H4 (cell line): ENCODE results near the gene AUH. TPM values are rescaled to one million over a fixed set of nuclear protein-coding genes. Genes with fewer than 3 reads are reported as not detected.
"Not testable (repeated sequence)": the region's sequence is repeated elsewhere in the genome, so short reads cannot be mapped to it uniquely, and the experiment has no call there.

Experiments
- DNase-seq: peaks from one replicate; pipeline ENCODE4 v3.0.0-alpha.2; 2015; ENCODE audit warnings: low spot score
- total RNA-seq: library from RNA; depleted of rRNA; stranded (reverse); fragments of >200 nt; shearing (Covaris generic); gene quantifications from 2 replicates; pipeline ENCODE4 v1.2.3, GENCODE V29; 2014

The AUH gene
- total RNA-seq, 1 experiment from 2014 or later: 12.9 TPM

DNA sequence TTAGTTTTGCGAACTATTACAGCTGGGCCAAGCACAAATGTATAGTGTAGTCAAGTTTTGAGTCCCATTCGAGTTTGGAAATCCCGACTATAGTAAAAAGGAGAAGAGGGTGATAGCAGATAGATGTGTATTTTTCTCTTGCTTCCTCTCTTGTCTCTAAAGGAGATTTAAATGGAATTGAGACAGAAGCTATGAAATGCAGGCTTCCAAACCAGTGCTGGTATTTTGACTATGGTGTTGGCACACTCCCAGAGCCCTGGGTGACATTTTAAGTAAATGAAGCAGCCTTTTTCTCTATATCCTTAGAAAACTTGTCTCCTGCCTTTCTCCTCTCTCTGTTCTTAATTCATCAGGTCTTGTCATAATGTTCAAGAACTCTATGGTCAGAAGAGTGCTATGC is 17.7 kb upstream of the AUH start:
- no peak for DNase-seq

DNA sequence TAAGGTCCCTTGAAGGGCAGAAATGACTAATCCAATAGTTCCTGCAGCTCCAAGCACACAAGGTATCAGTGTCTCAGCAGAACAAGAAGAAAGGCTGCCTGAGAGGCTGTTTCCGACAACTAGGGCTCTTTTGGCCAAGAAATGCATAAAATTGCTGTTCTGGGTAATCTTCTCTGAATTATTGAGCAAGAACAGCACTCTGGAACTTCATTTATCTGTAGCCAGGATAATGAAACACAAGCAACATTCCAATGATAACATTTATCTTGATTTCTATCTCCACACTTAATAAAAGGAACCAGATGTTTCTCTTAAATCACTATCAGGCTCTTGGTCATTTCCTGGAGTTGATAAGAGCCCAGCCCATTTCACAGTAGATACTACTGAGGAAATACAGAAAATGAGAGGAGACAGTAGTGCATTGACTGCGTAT is 17.0 kb upstream of the AUH start:
- DNase-seq: no peak

GRCh38 chr9:91378054-91378453 is 16.3 kb upstream of the AUH start:
- not testable (repeated sequence) for DNase-seq

GRCh38 chr9:91376239-91376638 is 14.5 kb upstream of the AUH start:
- no peak for DNase-seq

GRCh38 chr9:91374939-91375338 is 13.2 kb upstream of the AUH start:
- no peak for DNase-seq

GRCh38 chr9:91371894-91372293 is 10.2 kb upstream of the AUH start:
- no peak for DNase-seq

GRCh38 chr9:91370006-91370405 is 8.3 kb upstream of the AUH start:
- not testable (repeated sequence) for DNase-seq

- DNase-seq: no peak
Observed at GRCh38 chr9:91364702-91365101, 3.0 kb upstream of the AUH start.

- DNase-seq: no peak
Observed at GRCh38 chr9:91364005-91364404, 2.3 kb upstream of the AUH start.

DNA sequence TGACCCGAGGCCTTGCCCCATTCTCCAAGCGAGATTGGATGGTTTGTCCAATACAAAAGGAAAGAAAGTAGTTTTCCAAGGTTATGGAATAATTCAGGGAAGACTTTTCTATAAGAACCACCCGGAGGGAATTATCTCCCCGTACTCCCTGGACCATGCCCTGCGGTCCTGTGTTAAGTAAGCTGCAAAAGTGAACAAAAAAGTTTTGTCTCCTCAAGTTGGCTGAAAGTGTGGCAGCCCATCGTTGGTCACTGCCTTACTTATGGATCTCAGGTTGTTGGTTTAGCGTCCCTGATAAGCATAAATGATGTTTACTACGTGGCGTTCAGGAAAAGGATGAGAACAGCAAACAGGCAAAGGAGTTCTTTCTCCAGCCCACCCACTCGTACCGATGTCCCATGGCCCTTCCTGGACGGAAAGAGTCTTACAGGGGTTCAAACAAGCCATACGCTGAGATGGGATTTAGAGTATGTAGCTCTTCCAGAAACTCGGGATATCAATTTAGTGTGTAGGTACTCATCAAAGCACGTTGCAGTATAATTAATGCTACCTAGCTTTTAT is 413 bp upstream of the AUH start:
- no peak for DNase-seq

- no peak for DNase-seq
Observed at GRCh38 chr9:91360551-91361290, 997 bp downstream of the AUH start.

GRCh38 chr9:91359734-91360470 is 1.8 kb downstream of the AUH start:
- no peak for DNase-seq

- no peak for DNase-seq
Observed at GRCh38 chr9:91359083-91359482, 2.6 kb downstream of the AUH start.

DNA sequence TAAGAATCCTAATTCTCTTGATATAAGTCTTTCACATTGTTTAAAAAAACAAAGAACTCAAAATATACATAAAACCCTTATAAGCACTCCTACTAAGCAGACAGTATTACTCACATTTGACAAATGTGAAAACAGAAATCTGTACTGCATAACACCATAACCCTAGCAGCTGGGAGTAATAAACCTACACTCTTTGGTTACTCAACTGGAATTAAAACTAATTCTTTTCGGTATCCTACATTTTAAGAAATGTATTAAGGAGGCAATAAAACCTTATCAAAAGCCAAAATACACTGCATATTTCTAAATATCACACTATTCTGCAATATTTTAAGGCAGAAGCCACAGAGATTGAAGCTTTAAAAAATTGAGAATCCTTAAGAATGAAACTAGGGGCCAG is 6.8 kb downstream of the AUH start:
- no peak for DNase-seq

DNA sequence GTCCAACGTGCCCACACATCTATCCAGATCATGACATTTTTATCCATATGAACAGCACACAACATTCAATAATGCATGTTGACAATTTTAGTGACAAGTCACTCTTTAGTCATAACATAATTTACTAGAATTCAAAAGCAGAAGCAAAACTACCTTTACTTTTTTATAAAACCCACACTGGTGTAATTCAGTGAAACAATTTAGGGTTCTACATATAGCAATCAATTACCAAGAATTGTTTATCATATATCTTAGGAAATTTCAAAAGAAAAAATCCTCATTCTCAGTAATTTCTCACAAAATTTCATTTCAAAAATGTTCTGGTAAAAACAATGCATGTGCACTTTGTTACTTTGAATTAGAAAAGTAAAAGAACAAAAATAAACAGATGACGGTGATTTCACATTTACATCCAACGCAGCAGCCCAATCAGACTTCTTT is 12.6 kb downstream of the AUH start:
- no peak for DNase-seq

GRCh38 chr9:91348191-91348807 is 13.4 kb downstream of the AUH start:
- no peak for DNase-seq

DNA sequence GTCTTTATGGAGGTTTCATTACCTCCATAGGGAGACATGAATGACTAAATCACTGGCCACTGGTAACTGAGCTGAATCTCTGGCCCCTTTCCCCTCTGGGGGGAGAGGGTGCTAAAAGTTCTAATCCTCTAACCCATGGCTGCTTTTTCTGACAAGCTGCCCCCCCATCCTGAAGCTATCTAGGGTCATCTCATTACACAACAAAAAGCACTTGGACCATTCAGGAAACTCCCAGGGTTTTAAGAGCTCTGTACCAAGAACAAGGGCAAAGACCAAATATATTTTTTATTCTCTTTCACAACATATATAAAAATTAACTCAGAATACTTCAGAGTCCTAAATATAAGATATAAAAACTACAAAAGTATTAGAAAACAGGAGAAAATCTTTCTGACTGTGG is 14.3 kb downstream of the AUH start:
- DNase-seq: no peak

GRCh38 chr9:91346644-91347043 is 15.1 kb downstream of the AUH start:
- DNase-seq: no peak

GRCh38 chr9:91345978-91346377 is 15.7 kb downstream of the AUH start:
- DNase-seq: no peak

GRCh38 chr9:91342575-91342974 is 19.1 kb downstream of the AUH start:
- no peak for DNase-seq

DNA sequence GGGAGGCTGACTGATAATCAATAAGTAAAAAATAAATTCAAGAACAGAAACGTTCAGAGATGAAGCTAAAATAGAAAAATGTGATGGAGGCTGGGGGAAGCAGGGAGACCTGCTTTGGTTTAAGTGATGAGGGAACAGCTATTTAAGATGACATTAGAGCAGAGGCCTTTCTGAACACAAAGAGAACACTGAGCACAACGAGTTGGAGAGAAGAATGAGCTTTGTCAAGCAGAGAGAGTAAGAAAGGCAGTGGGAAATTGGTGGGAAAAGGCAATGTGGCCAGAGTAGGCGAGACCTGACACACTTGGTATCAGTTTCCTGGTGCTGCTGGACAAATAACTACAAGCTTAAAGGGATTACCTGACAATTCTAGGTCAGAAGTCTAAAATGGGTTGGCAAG is 20.0 kb downstream of the AUH start:
- no peak for DNase-seq

DNA sequence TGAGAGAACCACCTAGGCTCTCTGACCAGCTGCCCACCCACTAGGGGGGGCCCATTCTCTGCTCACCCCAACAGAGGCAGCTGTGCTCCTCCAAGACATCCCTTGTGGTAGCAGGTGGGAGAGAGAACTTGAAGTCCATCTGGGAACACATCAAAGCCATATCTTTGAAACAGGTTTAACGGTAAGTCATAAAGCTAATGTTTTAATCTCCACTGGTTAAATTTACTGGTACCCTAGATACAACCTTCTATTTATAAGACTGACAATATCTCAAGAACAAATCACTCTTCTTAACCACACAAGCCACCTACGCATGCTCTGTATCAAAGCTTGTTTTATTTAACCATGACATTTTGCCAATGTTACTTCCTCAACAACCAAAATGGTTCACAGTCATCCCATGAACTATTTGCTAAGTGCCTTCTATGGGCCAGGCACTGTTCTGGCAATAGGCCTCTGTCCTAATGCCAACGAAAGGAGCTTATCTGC is 20.4 kb downstream of the AUH start:
- DNase-seq: no peak
